Prostate gland (tissue), 2 donors: ENCODE results near the gene DNAH3.

Source experiments
- CTCF ChIP-seq, 4 experiments: fragments of 200-600 bp in 2 of 4; fragments of 450-650 bp in 2 of 4; sonication (generic) in 2 of 4; IDR thresholded peaks; 1 replicate in 3 of 4; 2 replicates in 1 of 4; pipeline ENCODE4 v1.5.1; 2016 to 2019; ENCODE audit warnings: antibody characterized with exemption in 4 of 4, mild to moderate bottlenecking in 2 of 4, moderate library complexity in 2 of 4
- POLR2A ChIP-seq: fragments of 450-650 bp; IDR thresholded peaks from one replicate; pipeline ENCODE4 v1.6.1; 2016; ENCODE audit warnings: antibody characterized with exemption, mild to moderate bottlenecking
- POLR2AphosphoS5 ChIP-seq: sonication (generic); formaldehyde crosslinking; IDR thresholded peaks from one replicate; pipeline ENCODE4 v1.6.1; 2017; ENCODE audit warnings: antibody characterized with exemption

GRCh38 chr16:20933589-20933988, 217.1 kb downstream of the DNAH3 start:
- TF ChIP-seq CTCF (IDR thresholded peaks at IDR 0.05) = no peak
- no peak for TF ChIP-seq POLR2A
- TF ChIP-seq POLR2AphosphoS5 = no peak
